Mucosa of descending colon (tissue), 3 donors: ENCODE results near the gene IDH3A. TPM values are rescaled to one million over a fixed set of nuclear protein-coding genes. Genes with fewer than 3 reads are reported as not detected.

Experiments
- ATAC-seq: fragments of 200-7000 bp; cut with Tn5 transposase; one replicate; pipeline ENCODE4 v1.9.1; 2020; ENCODE audit warnings: mild to moderate bottlenecking, moderate library complexity
- DNase-seq, 3 donors: peaks; one replicate each; pipeline ENCODE4 v3.0.0-alpha.2; 2020
- H3K36me3 ChIP-seq: fragments of 200-600 bp; one replicate; pipeline ENCODE4 v1.8.0; 2021; ENCODE audit warnings: low read depth, mild to moderate bottlenecking
- H3K4me1 ChIP-seq: fragments of 200-600 bp; one replicate; pipeline ENCODE4 v1.8.0; 2021; ENCODE audit warnings: low read depth, mild to moderate bottlenecking
- H3K4me3 ChIP-seq: fragments of 200-600 bp; one replicate; pipeline ENCODE4 v1.8.0; 2021; ENCODE audit warnings: mild to moderate bottlenecking
- H3K9me3 ChIP-seq: fragments of 200-600 bp; one replicate; pipeline ENCODE4 v1.8.0; 2021; ENCODE audit warnings: mild to moderate bottlenecking
- CTCF ChIP-seq: fragments of 200-600 bp; IDR thresholded peaks from one replicate; pipeline ENCODE4 v1.8.0; 2022; ENCODE audit warnings: antibody characterized with exemption, mild to moderate bottlenecking
- intact Hi-C, 2 donors: fragments of 100-400 bp; cut with DNase I in 1 of 2; cut with micrococcal nuclease in 1 of 2; formaldehyde crosslinking; loops; one replicate each; pipeline versions ENCODE4 v1.11.0 to v1.11.1; 2022; cut with DNase I, micrococcal nuclease
- total RNA-seq, 3 donors: library from RNA; stranded (reverse); fragmentation: NEBNext Ultra II Directional in 2 of 3; extraction: Animal tissue kit (Norgen Biotek cat#: 25700) in 2 of 3; gene quantifications; one replicate each; pipeline versions ENCODE4 v1.2.1 to v1.2.4, GENCODE V29; 2021 to 2023
- donor health status: DM: no; HTN: no; CAD: no; lungs with moderate emphysema.
- donor health status: DM: no; HTN: no; CAD: no.
- donor health status: DM: no; HTN: yes; CAD: no.

The IDH3A gene
- total RNA-seq, 3 donors from 2014 or later: 183 to 227 (median 207) TPM

- no peak for ATAC-seq
- no peaks in the 10 kb centered on the region for H3K36me3 ChIP-seq
- no peak overlapping the region for H3K4me3 ChIP-seq
- DNase-seq: no peak
- no peak for TF ChIP-seq CTCF
- no peaks in the 10 kb centered on the region for H3K4me1 ChIP-seq
- intact Hi-C loops: no loop called here
- no peaks in the 10 kb centered on the region for H3K9me3 ChIP-seq
Measured at GRCh38 chr15:78192826-78193594, 43.8 kb downstream of the IDH3A start.

GRCh38 chr15:78193731-78194567 lies 44.8 kb downstream of the IDH3A start:
- no peaks in the 10 kb centered on the region for H3K9me3 ChIP-seq
- intact Hi-C loops: no loop called here
- TF ChIP-seq CTCF: no peak
- ATAC-seq (no peak), DNase-seq (no peak)
- H3K36me3 ChIP-seq: no peaks in the 10 kb centered on the region
- H3K4me3 ChIP-seq: no peak overlapping the region
- no peaks in the 10 kb centered on the region for H3K4me1 ChIP-seq

- Histone ChIP-seq H3K4me3 (no peak overlapping the region), H3K36me3 (no peaks in the 10 kb centered on the region), H3K9me3 (no peaks in the 10 kb centered on the region), H3K4me1 (no peaks in the 10 kb centered on the region)
- DNase-seq (no peak), ATAC-seq (no peak)
- intact Hi-C loops: no loop called here
- no peak for TF ChIP-seq CTCF
Measured at GRCh38 chr15:78194568-78194925, 45.4 kb downstream of the IDH3A start.

GRCh38 chr15:78195735-78196201 lies 46.6 kb downstream of the IDH3A start:
- no peak overlapping the region for H3K4me3 ChIP-seq
- peak; percentile 57 for TF ChIP-seq CTCF
- no peaks in the 10 kb centered on the region for H3K9me3 ChIP-seq
- ATAC-seq: peak; percentile 92
- no peaks in the 10 kb centered on the region for H3K4me1 ChIP-seq
- H3K36me3 ChIP-seq: no peaks in the 10 kb centered on the region
- DNase-seq: peak in 2 of 3 donors; percentile 66 to 67
- intact Hi-C loops: no loop called here

- H3K9me3 ChIP-seq: no peaks in the 10 kb centered on the region
- no peak for TF ChIP-seq CTCF
- no peaks in the 10 kb centered on the region for H3K36me3 ChIP-seq
- H3K4me1 ChIP-seq: no peaks in the 10 kb centered on the region
- ATAC-seq: no peak
- H3K4me3 ChIP-seq: no peak overlapping the region
- intact Hi-C loops: no loop called here
- DNase-seq: no peak
Measured at GRCh38 chr15:78197632-78198031, 48.5 kb downstream of the IDH3A start.
